Pulmonary artery endothelial cell (primary cell): ENCODE results near the gene PTS. TPM values are rescaled to one million over a fixed set of nuclear protein-coding genes. Genes with fewer than 3 reads are reported as not detected.
A peak's percentile ranks its signal among the peaks of the same experiment; 100 is the strongest.

Experiments used
- DNase-seq: peaks from one replicate; pipeline ENCODE4 v3.0.0-alpha.2; 2011; ENCODE audit warnings: low read depth, low spot score
- total RNA-seq: library from RNA; depleted of rRNA; stranded (reverse); fragments of >200 nt; gene quantifications from 2 replicates; pipeline ENCODE4 v1.2.3, GENCODE V29; 2014

The PTS gene
- total RNA-seq, 1 donor from 2014 or later = 26.5 TPM

DNA sequence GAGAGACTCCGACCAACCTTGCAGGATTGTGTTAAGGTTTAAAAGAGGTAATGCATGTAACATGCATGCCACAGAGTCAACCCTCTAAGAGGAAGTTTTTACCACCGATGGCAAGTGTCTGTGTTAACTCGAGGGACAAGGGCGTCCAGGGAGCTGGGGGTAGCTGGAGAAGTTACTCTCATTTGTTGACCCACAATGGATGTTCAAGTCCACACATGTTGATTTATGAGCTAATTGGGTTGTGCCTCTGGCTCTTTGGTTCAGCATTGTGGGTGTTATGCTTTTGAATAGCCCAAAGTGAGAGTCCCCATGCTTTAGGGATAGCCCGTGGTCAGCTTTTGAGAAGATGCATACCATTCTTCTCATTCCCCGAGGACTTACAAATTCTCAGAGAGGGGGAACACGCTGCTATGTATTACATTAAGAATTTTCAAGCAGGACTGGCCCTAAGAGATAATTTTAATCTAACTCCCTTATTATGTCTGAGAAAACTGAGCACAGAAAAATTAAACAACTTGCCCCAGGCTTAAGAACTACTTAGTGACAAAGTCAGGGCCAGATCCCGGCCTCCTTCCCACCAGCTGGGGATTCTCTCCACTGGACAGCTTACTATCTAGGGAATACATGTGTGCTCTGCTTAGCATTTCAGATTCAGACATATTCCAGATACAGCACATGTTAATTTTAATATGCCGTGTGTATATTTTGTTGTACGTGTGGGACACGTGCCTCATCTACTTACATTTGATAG lies 39.6 kb downstream of the PTS start:
- DNase-seq = no peak

DNA sequence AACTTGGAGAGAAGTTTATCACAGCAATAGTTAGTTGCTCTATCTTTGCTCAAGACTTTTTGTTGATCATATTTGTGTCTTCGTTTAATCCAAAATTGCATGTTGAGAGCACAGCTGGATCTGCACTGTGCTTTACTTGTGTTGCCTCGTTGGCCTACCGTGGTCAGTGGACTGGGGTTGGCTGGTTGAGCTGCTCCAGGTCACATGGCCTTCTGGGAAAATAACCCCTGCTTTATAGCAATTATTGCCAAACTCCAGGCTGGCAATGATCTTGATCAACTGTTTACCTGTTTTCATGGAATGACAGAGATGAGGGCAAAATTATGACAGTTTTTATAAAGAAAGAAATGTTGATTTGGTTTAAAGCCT lies 40.2 kb downstream of the PTS start:
- DNase-seq = no peak

DNA sequence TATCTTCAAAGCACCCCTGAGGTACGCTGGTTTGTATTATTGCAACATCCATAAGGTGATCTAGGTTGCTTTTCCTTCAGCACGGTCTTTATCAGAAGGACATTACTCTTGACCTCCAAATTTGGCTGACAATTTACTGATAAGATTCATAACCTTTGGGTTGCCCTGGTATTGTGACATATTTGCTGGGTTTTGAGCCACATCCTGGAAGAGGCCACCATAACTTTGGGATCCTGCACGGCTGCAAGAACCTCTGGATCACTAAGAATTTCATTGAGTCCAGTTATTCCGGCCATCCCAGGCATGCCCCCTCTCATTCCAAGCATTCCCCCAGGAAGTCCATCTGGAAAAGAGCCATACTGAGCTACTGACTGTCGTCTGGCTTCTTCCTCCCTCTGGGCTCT lies 41.0 kb downstream of the PTS start:
- DNase-seq = no peak

DNA sequence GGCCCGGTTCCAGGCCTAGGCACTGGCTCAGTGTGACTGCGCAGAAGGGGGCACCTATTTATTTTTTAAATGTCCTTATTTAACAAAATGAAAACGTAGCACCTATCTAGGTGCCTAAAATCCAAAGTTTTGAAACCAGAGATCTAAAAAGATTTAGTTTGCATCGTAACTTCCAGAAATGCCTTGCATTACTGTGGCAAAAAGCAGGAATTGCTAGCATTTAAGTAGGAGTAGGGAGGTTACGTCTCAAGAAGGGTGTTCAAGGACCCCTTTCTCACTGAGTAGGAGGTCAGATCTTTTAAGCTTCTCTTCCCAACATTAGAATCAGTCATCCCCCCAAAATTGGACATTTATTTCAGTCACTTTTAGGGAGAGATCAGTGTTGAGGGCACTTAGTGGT lies 42.2 kb downstream of the PTS start:
- no peak for DNase-seq

DNA sequence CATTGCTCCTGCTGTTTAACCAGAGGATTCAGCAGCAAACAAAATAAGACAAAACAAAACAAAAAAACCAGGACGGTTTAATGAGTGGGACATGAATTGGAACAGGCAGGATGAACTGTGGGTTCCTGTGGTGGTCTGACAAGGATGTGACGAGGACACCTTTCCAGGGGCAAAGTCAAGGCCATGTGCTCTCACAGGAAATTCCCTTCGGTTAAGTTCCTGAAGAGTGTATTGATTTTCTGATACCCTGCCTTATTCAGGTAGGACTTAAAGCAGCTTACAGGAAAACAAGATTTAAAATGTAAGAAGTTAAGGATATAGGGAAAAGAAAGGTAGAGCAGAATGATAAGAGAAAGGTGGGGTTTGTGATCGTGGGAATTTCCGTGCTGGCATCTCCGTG lies 42.9 kb downstream of the PTS start:
- no peak for DNase-seq

DNA sequence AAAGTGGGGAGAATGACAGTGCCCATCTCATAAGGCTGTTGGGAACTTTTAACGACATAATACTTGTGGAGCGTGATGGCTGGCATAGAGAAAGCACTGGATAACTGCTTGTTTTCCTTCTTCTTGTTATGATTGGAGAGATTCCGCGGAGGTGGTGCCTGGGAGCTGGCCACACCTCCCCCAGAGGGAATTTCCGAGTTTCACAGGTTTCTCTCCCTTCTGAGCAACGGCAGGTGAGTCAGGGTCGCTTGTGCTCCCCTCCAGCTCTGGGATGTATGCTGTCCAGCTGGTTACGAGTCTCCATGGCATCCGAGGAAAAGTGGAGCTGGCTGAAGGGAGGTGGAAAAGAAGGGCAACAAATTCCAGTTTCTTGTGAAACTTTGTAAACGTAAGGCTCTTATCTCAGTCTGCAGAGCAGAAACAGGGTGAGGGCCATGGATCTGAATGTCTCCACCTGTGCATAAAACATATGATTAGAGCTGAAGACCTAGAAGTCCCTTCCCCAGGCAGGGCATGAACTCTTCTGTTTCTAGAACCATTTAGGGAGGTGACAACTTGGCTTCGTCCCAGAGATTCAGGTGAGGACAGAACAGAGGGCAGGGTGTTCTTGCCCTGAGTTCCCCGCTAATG lies 44.4 kb downstream of the PTS start:
- no peak for DNase-seq

DNA sequence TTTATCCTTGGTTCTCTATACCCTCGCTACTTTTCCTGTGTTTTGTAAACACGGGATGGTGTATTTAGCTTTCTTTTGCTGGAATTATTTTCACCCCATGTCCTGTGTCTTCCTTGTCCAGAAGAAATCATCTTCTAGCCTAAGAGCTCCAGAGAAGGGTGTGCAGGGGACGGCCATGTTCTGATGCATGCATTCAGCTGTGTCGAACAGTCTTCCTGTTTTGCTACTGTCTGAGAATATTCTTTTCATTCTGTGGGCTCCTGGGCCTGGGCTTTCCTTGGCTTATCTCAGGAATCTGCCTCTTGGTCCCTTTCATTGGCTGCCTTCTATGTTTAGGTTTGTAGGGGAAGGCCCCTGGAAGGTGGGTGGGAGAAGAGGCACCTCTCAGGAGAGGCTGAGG lies 45.0 kb downstream of the PTS start:
- no peak for DNase-seq

DNA sequence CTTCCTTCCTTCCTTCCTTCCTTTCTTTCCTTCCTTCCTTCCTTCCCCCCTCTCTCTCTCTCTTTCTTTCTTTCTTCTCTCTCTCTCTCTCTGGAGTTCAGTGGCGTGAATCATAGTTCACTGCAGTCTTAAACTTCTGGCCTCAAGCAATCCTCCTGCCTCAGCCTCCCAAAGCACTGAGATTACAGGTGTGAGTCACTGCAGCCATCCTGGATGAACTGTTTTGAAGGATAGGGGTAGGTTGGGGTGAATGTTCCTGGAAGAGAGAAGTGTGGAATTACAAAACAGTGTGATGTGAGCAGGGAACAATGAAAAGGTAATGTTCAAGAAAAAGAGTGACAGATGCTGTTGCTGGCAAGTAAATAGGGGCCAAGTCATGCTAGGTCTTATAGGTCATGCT lies 46.8 kb downstream of the PTS start:
- DNase-seq = no peak

DNA sequence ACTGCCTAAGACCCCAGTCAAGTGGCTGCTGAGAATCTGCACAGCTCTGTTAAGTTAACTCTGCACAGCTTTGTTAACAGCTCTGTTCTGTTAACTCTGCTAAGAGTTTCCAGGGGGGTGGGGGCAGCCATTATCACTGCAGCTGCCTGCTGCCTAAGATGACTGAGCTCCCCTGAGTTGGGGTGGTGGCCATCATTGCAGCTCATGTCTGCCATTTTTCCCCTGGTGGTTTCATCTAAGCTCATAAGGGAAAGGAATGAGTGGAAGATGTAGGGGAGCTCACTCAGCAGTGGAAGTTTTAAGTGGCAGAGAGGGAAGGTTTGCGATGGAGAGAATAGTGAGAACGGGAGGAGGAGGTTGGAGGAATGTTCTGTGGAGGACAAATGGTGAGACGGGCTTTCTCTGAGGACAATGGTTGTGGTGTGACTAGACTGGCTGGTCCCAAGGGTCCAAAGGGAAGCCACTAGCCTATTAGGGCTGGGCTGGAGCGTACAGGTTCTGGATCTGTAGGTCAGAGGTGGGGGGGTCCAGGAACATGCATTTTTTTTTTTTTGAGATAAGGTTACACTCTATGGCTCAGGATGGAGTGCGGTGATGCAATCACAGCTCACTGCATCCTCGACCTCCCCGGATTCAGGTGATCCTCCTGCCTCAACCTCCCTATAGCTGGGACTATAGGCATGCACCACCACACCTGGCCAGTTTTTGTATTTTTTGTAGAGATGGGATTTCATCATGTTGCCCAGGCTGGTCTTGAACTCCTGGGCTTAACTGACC lies 48.0 kb downstream of the PTS start:
- DNase-seq = no peak

DNA sequence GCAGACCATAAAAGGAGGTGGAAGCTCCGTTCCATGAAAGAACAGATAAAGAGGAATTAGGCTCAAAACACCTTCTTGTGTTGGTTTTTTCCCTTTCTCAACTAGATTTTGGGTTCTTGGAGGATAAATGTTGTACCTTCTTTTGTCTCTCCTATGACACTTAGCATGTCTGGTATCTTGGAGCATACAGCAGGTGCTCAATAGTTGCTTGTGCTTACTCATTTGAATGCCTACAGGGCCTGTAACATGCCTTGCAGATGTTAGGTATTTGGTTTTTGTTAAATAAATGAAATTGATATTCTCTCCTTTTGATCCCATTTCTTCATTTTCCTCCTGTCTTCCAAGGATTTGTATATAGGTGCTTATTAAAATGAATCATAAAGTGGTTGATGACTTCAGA lies 50.8 kb downstream of the PTS start:
- no peak for DNase-seq

DNA sequence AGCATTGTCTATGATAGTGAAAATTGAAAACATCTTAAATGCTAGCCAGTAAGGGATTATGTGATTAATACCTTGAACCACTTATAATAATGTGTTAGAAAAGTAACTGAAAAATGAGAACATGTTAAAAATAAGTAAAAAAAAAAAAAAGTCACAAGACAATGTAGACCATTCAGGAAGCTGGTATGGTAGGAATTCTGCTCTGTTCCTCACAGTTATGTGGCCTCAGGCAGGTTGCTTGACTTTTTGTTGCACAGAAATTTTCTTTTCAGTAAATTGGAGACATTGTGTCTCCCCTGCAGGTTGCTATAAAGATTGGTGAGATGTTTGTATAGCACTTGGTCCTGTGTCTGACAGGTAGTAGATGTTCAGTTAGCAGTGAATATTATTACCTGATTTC lies 51.7 kb downstream of the PTS start:
- DNase-seq = no peak

DNA sequence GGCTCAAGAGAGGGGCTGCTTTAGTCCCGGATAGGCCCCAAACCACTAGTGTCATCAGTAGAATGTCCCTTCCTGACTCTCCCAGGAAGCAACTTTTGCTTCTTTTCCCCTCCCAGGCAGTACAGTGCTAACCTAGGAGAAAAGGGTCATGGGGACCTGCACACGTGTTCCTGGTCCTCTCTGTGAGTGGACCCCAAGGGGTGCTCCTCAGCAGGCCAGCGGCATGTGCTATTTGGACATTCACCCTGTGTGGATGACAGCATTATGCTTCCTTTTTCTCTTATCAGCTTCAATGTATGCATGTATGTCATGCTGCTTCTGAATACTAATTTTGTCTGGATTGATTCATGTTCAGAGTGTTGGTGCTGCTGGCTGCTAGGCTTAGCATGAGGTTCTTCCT lies 52.6 kb downstream of the PTS start:
- no peak for DNase-seq

DNA sequence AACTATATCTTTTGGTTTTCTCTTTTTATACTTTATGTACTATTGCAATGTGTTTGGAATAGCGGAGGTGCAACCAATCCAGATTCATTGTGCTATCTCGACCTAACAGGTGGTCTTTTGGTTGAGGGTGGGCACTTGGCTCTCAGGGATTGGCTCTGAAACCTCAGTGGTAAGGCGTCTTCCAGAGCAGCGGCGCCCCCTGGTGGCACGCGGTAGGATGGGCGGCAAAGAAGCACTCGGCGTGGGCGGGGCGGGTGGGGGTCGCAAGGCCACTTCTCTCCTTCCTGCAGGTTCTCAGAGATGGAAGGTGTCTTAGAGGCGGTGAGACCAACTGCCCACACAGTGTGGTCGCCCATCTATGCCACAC lies 53.7 kb downstream of the PTS start:
- no peak for DNase-seq

DNA sequence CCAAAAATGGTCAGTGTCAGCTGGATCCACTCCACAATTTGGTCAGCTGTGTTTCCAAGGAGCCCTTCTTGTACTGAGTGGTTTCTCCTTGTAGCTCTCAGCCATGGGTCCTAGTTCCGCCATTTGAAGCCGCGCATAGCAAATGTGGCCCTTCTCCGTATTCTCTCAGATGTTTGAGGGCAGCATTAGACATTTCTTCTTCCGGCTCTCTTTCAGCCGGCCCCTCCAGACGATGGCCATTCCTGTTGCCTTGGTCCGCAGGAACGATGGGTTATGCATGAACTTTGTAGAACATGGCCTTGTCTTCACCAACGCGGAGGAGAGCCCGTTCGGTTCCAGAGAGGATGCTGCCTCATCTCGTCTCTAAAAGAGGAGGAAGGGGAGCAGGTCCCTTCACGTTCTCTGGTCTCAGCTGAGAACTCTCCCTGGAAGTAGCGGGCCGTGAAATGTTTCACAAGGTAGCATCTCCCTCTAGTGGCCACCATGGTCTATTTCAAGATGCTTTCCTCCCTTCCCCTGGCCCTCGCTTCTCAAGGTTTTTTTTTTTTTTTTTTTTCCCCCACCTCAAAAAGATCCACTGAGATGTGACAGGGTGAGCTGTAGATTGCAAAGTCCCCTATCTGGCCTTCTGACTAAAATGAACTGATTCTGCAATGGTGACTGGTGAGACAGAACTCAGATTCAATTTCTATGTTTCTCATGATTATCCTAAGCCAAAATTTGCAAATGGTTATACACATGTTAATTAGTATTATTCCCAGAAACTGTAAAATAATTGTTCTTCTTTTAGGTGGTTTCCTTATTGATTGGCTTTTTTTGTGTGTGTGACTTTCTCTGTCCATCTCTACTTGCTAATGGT lies 54.3 kb downstream of the PTS start:
- peak; percentile 52 for DNase-seq

DNA sequence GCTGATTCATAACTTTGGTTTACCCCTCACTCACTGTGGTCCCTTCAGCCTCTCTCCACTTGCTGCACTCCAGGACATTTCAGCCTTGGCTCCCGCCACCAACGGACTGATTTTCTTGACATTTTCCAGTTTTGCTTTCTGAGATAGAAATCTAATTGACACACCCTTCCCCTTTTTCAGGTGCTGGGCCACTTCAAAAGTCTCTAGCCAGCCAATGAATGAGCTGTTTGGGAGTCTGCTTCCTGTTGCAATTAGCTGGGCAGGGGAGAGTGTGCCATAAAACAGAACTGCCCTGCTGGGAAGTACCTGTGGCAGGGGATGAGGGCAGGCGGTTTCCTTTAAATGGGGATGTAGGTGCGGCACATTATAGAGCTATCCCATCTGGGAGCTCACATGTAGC lies 55.5 kb downstream of the PTS start:
- no peak for DNase-seq

Other genes starting within 250 kb of the PTS start
- 37.9 and 52.5 TPM in 2 replicates for gene DLAT, start 201.0 kb upstream of the PTS start, total RNA-seq
- 0.56 and 1.3 TPM in 2 replicates for gene PIH1D2, start 152.4 kb upstream of the PTS start, total RNA-seq
- gene NKAPD1, start 152.1 kb upstream of the PTS start, total RNA-seq = 19.5 and 20.4 TPM in 2 replicates
- 69.8 and 101 TPM in 2 replicates for gene TIMM8B, start 139.7 kb upstream of the PTS start, total RNA-seq
- 164 and 252 TPM in 2 replicates for gene SDHD, start 139.6 kb upstream of the PTS start, total RNA-seq
- 0.99 and 1.7 TPM in 2 replicates for gene IL18, start 62.3 kb upstream of the PTS start, total RNA-seq
- not detected in 2 replicates for gene TEX12, start 59.1 kb upstream of the PTS start, total RNA-seq
- 0.33 and 1.8 TPM in 2 replicates for gene BCO2, start 50.9 kb upstream of the PTS start, total RNA-seq
- gene PLET1, start 34.4 kb downstream of the PTS start, total RNA-seq = not detected in 2 replicates